OCI-LY1 (cell line): Measurements from ENCODE around the gene KRTAP9-3.

Experiments used
- H2AFZ ChIP-seq: fragments of 200-600 bp; sonication (generic), shearing (Covaris generic); 2 replicates; pipeline ENCODE4 v1.6.0; 2014; ENCODE audit warnings: antibody characterized with exemption, mild to moderate bottlenecking, low read length
- H3F3A ChIP-seq: fragments of 200-600 bp; sonication (generic), shearing (Covaris generic); 2 replicates; pipeline ENCODE4 v1.6.0; 2014; ENCODE audit warnings: mild to moderate bottlenecking, antibody characterized with exemption, low read length, moderate library complexity; ENCODE audit not compliant: insufficient read depth
- H3K27ac ChIP-seq: fragments of 200-600 bp; sonication (generic); 2 replicates; pipeline ENCODE4 v1.5.1; 2014; ENCODE audit warnings: low read length, mixed run types, mild to moderate bottlenecking, low read depth; ENCODE audit not compliant: poor library complexity, severe bottlenecking
- H3K27me3 ChIP-seq: fragments of 200-600 bp; sonication (generic); 2 replicates; pipeline ENCODE4 v1.6.0; 2014; ENCODE audit warnings: antibody characterized with exemption, mild to moderate bottlenecking, low read length, moderate library complexity; ENCODE audit not compliant: insufficient read depth
- H3K36me3 ChIP-seq: fragments of 200-600 bp; sonication (generic); 2 replicates; pipeline ENCODE4 v1.6.1; 2014; ENCODE audit warnings: mild to moderate bottlenecking, antibody characterized with exemption, low read length, moderate library complexity, mixed read lengths; ENCODE audit not compliant: insufficient read depth
- H3K4me1 ChIP-seq: fragments of 200-600 bp; sonication (generic); 2 replicates; pipeline ENCODE4 v1.5.1; 2014; ENCODE audit warnings: mild to moderate bottlenecking, low read length, moderate library complexity; ENCODE audit not compliant: insufficient read depth, severe bottlenecking
- H3K4me2 ChIP-seq: fragments of 200-600 bp; sonication (generic), shearing (Covaris generic); 2 replicates; pipeline ENCODE4 v1.6.1; 2014; ENCODE audit warnings: low read length
- H3K4me3 ChIP-seq: fragments of 200-600 bp; sonication (generic); 2 replicates; pipeline ENCODE4 v1.5.1; 2014; ENCODE audit warnings: low read length, low read depth, mild to moderate bottlenecking, mixed read lengths; ENCODE audit not compliant: poor library complexity, severe bottlenecking
- H3K79me2 ChIP-seq: fragments of 200-600 bp; shearing (Covaris generic); 2 replicates; pipeline ENCODE4 v1.6.1; 2016; ENCODE audit warnings: mixed run types, low read length, mixed read lengths; ENCODE audit not compliant: insufficient read depth
- H3K9ac ChIP-seq: fragments of 200-600 bp; sonication (generic), shearing (Covaris generic); 2 replicates; pipeline ENCODE4 v1.6.1; 2014; ENCODE audit warnings: mild to moderate bottlenecking, low read length, mixed read lengths
- H3K9me2 ChIP-seq: fragments of 200-600 bp; sonication (generic), shearing (Covaris generic); 2 replicates; pipeline ENCODE4 v1.6.1; 2014; ENCODE audit warnings: low read depth, mild to moderate bottlenecking, low read length, mixed read lengths
- H3K9me3 ChIP-seq: fragments of 200-600 bp; shearing (Covaris generic); 2 replicates; pipeline ENCODE4 v1.6.1; 2014; ENCODE audit warnings: low read length, mixed read lengths
- H4K20me1 ChIP-seq: fragments of 200-600 bp; sonication (generic), shearing (Covaris generic); 2 replicates; pipeline ENCODE4 v1.6.0; 2016; ENCODE audit warnings: mild to moderate bottlenecking, low read length; ENCODE audit not compliant: insufficient read depth
- EZH2 ChIP-seq: fragments of 200-600 bp; sonication (generic), shearing (Covaris generic); IDR thresholded peaks from 2 replicates; pipeline ENCODE4 v1.8.0; 2017; ENCODE audit warnings: borderline replicate concordance, mixed run types, mild to moderate bottlenecking, antibody characterized with exemption, low read length, moderate library complexity, mixed read lengths
- TF ChIP-seq, protein P1 (sequence below): fragments of 200-600 bp; sonication (generic), shearing (Covaris generic); IDR thresholded peaks from 2 replicates; pipeline ENCODE4 v1.5.1; 2017; ENCODE audit warnings: mild to moderate bottlenecking, antibody characterized with exemption, low read length, moderate library complexity, mixed read lengths

The KRTAP9-3 gene

DNA sequence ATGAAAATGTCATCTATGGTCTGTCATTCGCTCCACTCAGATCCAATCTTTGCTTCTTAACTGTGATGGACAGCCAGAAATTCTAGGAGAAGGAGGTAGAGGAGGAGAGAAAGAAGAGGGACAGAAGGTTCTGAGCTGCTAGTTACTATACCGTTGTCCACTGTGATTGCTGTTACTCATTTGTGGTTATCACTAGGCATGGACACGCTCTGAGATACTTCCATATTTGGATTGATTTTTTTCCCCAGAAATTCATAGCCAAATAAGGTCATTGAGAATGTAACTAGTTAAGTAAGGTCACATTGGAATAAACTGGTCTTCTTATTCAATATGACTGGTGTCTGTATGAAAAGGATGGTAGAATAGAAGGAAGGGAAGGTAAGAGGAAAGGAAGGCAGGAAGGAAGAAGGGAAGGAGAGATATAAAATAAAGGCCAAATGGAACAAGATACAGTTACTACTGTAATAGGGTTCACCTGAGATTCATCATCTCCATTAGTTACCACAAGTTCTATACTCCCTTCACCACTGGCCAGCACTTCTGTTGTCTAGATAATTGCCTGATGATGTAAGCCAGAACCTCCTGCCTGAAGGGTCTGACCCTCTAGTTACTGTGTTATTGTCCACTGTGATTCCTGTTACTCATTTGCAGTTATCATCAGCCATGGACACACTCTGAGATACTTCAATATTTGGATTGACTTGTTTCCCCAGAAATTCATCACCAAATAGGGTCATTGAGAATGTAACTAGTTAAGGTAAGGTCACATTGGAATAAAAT, 46.1 kb downstream of the KRTAP9-3 start:
- Histone ChIP-seq H4K20me1 (no peaks in the 10 kb centered on the region), H3K36me3 (no peaks in the 10 kb centered on the region), H2AFZ (no peak overlapping the region), H3K4me2 (no peak overlapping the region), H3K9me2 (no peaks in the 10 kb centered on the region), H3K27me3 (no peaks in the 10 kb centered on the region), H3K79me2 (no peaks in the 10 kb centered on the region), H3K4me1 (no peaks in the 10 kb centered on the region), H3K27ac (no peak overlapping the region), H3K9ac (no peak overlapping the region), H3K9me3 (no peaks in the 10 kb centered on the region), H3K4me3 (no peak overlapping the region), H3F3A (no peaks in the 10 kb centered on the region)
- no peak for TF ChIP-seq EZH2
- TF ChIP-seq, protein P1, sequence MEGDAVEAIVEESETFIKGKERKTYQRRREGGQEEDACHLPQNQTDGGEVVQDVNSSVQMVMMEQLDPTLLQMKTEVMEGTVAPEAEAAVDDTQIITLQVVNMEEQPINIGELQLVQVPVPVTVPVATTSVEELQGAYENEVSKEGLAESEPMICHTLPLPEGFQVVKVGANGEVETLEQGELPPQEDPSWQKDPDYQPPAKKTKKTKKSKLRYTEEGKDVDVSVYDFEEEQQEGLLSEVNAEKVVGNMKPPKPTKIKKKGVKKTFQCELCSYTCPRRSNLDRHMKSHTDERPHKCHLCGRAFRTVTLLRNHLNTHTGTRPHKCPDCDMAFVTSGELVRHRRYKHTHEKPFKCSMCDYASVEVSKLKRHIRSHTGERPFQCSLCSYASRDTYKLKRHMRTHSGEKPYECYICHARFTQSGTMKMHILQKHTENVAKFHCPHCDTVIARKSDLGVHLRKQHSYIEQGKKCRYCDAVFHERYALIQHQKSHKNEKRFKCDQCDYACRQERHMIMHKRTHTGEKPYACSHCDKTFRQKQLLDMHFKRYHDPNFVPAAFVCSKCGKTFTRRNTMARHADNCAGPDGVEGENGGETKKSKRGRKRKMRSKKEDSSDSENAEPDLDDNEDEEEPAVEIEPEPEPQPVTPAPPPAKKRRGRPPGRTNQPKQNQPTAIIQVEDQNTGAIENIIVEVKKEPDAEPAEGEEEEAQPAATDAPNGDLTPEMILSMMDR: no peak
